Activated CD4-positive, alpha-beta T cell treated with anti-CD3 and anti-CD28 coated beads for 36 hours (primary cell): ENCODE results near the gene NEK8. TPM values are rescaled to one million over a fixed set of nuclear protein-coding genes. Genes with fewer than 3 reads are reported as not detected.
A peak's percentile ranks its signal among the peaks of the same experiment; 100 is the strongest.

Source experiments
- ATAC-seq: fragments of 200-7000 bp; cut with Tn5 transposase; one replicate; pipeline ENCODE4 v1.10.0; 2021; ENCODE audit warnings: mild to moderate bottlenecking, moderate library complexity
- CTCF ChIA-PET: fragments of 350-600 bp; sonication (Branson Sonifier 250); formaldehyde crosslinking; loops from one replicate; lab custom pipeline; 2021; ENCODE audit warnings: antibody characterized with exemption; lab: Charles Lee
- POLR2A ChIA-PET: fragments of 350-600 bp; sonication (Branson Sonifier 250); formaldehyde crosslinking; loops from one replicate; lab custom pipeline; 2021; ENCODE audit warnings: antibody characterized with exemption, inconsistent platforms; lab: Charles Lee
- DNase-seq: peaks from one replicate; pipeline ENCODE4 v3.0.0-alpha.2; 2020
- H3K27ac Mint-ChIP-seq: one replicate; pipeline ENCODE4 v1.8.0; 2021; ENCODE audit warnings: mixed read lengths
- H3K27me3 Mint-ChIP-seq: one replicate; pipeline ENCODE4 v1.8.0; 2021; ENCODE audit warnings: mixed read lengths
- H3K36me3 Mint-ChIP-seq: one replicate; pipeline ENCODE4 v1.8.0; 2021; ENCODE audit warnings: low read depth, mixed read lengths
- H3K4me1 Mint-ChIP-seq: one replicate; pipeline ENCODE4 v1.8.0; 2021; ENCODE audit warnings: mixed read lengths
- H3K4me3 Mint-ChIP-seq: one replicate; pipeline ENCODE4 v1.8.0; 2021; ENCODE audit warnings: mild to moderate bottlenecking, moderate library complexity, mixed read lengths
- H3K9me3 Mint-ChIP-seq: one replicate; pipeline ENCODE4 v1.8.0; 2021; ENCODE audit warnings: low read depth, mixed read lengths
- intact Hi-C, 2 experiments: fragments of 100-400 bp; cut with DNase I in 1 of 2; cut with micrococcal nuclease in 1 of 2; formaldehyde crosslinking; loops; one replicate each; pipeline versions ENCODE4 v1.14.2 to v1.15.1; 2022 to 2024; cut with DNase I, micrococcal nuclease
- total RNA-seq, 2 experiments: library from RNA; stranded (reverse); gene quantifications; one replicate each; pipeline ENCODE4 v1.2.3, GENCODE V29; 2021

NEK8 gene
- total RNA-seq, 2 experiments from 2014 or later = 3.8 to 4.0 TPM

- POLR2A ChIA-PET = interaction anchor here (0.6 kb wide), 1 partner anchor 26 kb away, joined by 3 read pairs; no protein-coding TSS in a partner anchor
- peaks cover 2% of the 10 kb centered on the region for H3K9me3 Mint-ChIP-seq
- intact Hi-C loops = no loop called here
- peaks cover 26% of the 10 kb centered on the region for H3K4me1 Mint-ChIP-seq
- H3K4me3 Mint-ChIP-seq = no peak overlapping the region
- no peak overlapping the region for H3K27ac Mint-ChIP-seq
- no peaks in the 10 kb centered on the region for H3K27me3 Mint-ChIP-seq
- DNase-seq (no peak), ATAC-seq (no peak)
- peaks cover 9% of the 10 kb centered on the region for H3K36me3 Mint-ChIP-seq
- CTCF ChIA-PET = interaction anchor here (1.3 kb wide), 1 partner anchor 10 kb away, joined by 4 read pairs; no protein-coding TSS in a partner anchor
Observed at GRCh38 chr17:28737316-28737715, 8.7 kb downstream of the NEK8 start.

- Mint-ChIP-seq H3K27ac (peak overlapping the region; percentile 85), H3K36me3 (peaks cover 9% of the 10 kb centered on the region), H3K27me3 (no peaks in the 10 kb centered on the region), H3K4me1 (peaks cover 27% of the 10 kb centered on the region), H3K9me3 (peaks cover 2% of the 10 kb centered on the region), H3K4me3 (peak overlapping the region; percentile 2)
- intact Hi-C loops = no loop called here
- no peak for DNase-seq
- no peak for ATAC-seq
- POLR2A ChIA-PET = no interaction called here
- CTCF ChIA-PET = interaction anchor here (0.7 to 1.3 kb wide), 2 partner anchors 11 to 92 kb away, joined by 3 to 4 read pairs; no protein-coding TSS in a partner anchor
Observed at GRCh38 chr17:28737770-28738679, 9.4 kb downstream of the NEK8 start.

- H3K4me1 Mint-ChIP-seq = peaks cover 28% of the 10 kb centered on the region
- ChIA-PET POLR2A (interaction anchor here (0.8 kb wide), 1 partner anchor 10 kb away, joined by 4 read pairs; the partner anchor contains the start of gene NEK8), CTCF (interaction anchor here (0.7 to 1.0 kb wide), 2 partner anchors 11 to 92 kb away, joined by 3 read pairs; no protein-coding TSS in a partner anchor)
- H3K27ac Mint-ChIP-seq = peak overlapping the region; percentile 85
- intact Hi-C loops = no loop called here
- peak; percentile 51 for ATAC-seq
- H3K36me3 Mint-ChIP-seq = peaks cover 9% of the 10 kb centered on the region
- H3K9me3 Mint-ChIP-seq = peaks cover 2% of the 10 kb centered on the region
- H3K4me3 Mint-ChIP-seq = peak overlapping the region; percentile 10
- H3K27me3 Mint-ChIP-seq = no peaks in the 10 kb centered on the region
- DNase-seq = peak; percentile 68
Observed at GRCh38 chr17:28738680-28739384, 10.2 kb downstream of the NEK8 start.

- intact Hi-C loops = loop anchor here (5.0 kb wide), 2 partner anchors 212 to 827 kb away; partner anchors contain the start of genes PHF12 (in 2 of the 2), ABHD15 (in 1 of the 2) and TP53I13 (in 1 of the 2)
- no peak for ATAC-seq
- CTCF ChIA-PET = interaction anchor here (0.8 to 1.1 kb wide), 4 partner anchors 9 to 69 kb away, joined by 3 to 5 read pairs (median 3); no protein-coding TSS in a partner anchor
- Mint-ChIP-seq H3K9me3 (peaks cover 2% of the 10 kb centered on the region), H3K27ac (no peak overlapping the region), H3K4me1 (peaks cover 28% of the 10 kb centered on the region), H3K36me3 (peaks cover 22% of the 10 kb centered on the region), H3K4me3 (no peak overlapping the region), H3K27me3 (no peaks in the 10 kb centered on the region)
- POLR2A ChIA-PET = interaction anchor here (0.7 to 1.5 kb wide), 3 partner anchors 12 to 141 kb away, joined by 3 to 5 read pairs (median 4); partner anchors contain the start of gene NEK8
- DNase-seq = no peak
Observed at GRCh38 chr17:28740406-28741357, 12.1 kb downstream of the NEK8 start.

- H3K27ac Mint-ChIP-seq = peak overlapping the region; percentile 19
Observed at GRCh38 chr17:28741358-28742349, 13.1 kb downstream of the NEK8 start.

GRCh38 chr17:28743243-28744103, 14.9 kb downstream of the NEK8 start, which contains the start of gene TRAF4:
TSS of gene TRAF4 (plus strand) at chr17:28744011. CDS start at chr17:28744113, 102 bp downstream.
- H3K9me3 Mint-ChIP-seq = peaks cover 2% of the 10 kb centered on the region
- DNase-seq (peak; percentile 89), ATAC-seq (peak; percentile 91)
- H3K27me3 Mint-ChIP-seq = no peaks in the 10 kb centered on the region
- peaks cover 38% of the 10 kb centered on the region for H3K36me3 Mint-ChIP-seq
- ChIA-PET POLR2A (interaction anchor here (0.6 to 9.6 kb wide), 3 partner anchors 17 to 82 kb away, joined by 3 to 111 read pairs (median 4); partner anchors contain the start of genes NEK8, SDF2, SUPT6H and TLCD1), CTCF (interaction anchor here (0.6 to 11.0 kb wide), 5 partner anchors 8 to 874 kb away, joined by 3 to 294 read pairs (median 6); partner anchors contain the start of genes NEK8, PHF12 and TLCD1)
- H3K4me1 Mint-ChIP-seq = peaks cover 42% of the 10 kb centered on the region
- peak within 1 kb of the TSS; percentile 92 for H3K27ac Mint-ChIP-seq
- intact Hi-C loops = loop anchor here (1.0 to 5.0 kb wide), 4 partner anchors 15 to 824 kb away; partner anchors contain the start of genes NEK8 (in 2 of the 2), PHF12 (in 2 of the 2), ABHD15 (in 1 of the 2) and TP53I13 (in 1 of the 2)
- H3K4me3 Mint-ChIP-seq = peak within 1 kb of the TSS; percentile 87

More at GRCh38 chr17:28741358-28742349, 13.1 kb downstream of the NEK8 start:
- DNase-seq (no peak), ATAC-seq (no peak)
- H3K4me1 Mint-ChIP-seq = peaks cover 34% of the 10 kb centered on the region
- peaks cover 2% of the 10 kb centered on the region for H3K9me3 Mint-ChIP-seq
- CTCF ChIA-PET = interaction anchor here (1.0 to 2.6 kb wide), 3 partner anchors 8 to 22 kb away, joined by 3 to 9 read pairs (median 3); no protein-coding TSS in a partner anchor
- intact Hi-C loops = loop anchor here (5.0 kb wide), 2 partner anchors 211 to 826 kb away; partner anchors contain the start of genes PHF12 (in 2 of the 2), ABHD15 (in 1 of the 2) and TP53I13 (in 1 of the 2)
- peaks cover 27% of the 10 kb centered on the region for H3K36me3 Mint-ChIP-seq
- no peaks in the 10 kb centered on the region for H3K27me3 Mint-ChIP-seq
- no peak overlapping the region for H3K4me3 Mint-ChIP-seq
- POLR2A ChIA-PET = interaction anchor here (0.7 to 1.5 kb wide), 4 partner anchors 11 to 154 kb away, joined by 3 to 5 read pairs (median 4); no protein-coding TSS in a partner anchor

- POLR2A ChIA-PET = interaction anchor here (0.7 to 9.6 kb wide), 4 partner anchors 18 to 209 kb away, joined by 3 to 111 read pairs (median 4); partner anchors contain the start of genes NEK8, RPL23A, SDF2 and SUPT6H
- DNase-seq (peak; percentile 85), ATAC-seq (peak; percentile 28)
- H3K4me1 Mint-ChIP-seq = peaks cover 41% of the 10 kb centered on the region
- H3K4me3 Mint-ChIP-seq = peak overlapping the region; percentile 87
- CTCF ChIA-PET = interaction anchor here (0.6 to 11.0 kb wide), 7 partner anchors 12 to 873 kb away, joined by 3 to 294 read pairs (median 4); partner anchors contain the start of genes NEK8 and TLCD1
- no peaks in the 10 kb centered on the region for H3K27me3 Mint-ChIP-seq
- H3K9me3 Mint-ChIP-seq = peaks cover 2% of the 10 kb centered on the region
- peak overlapping the region; percentile 92 for H3K27ac Mint-ChIP-seq
- peaks cover 35% of the 10 kb centered on the region for H3K36me3 Mint-ChIP-seq
- intact Hi-C loops = loop anchor here (1.0 to 5.0 kb wide), 4 partner anchors 16 to 823 kb away; partner anchors contain the start of genes PHF12 (in 2 of the 2), ABHD15 (in 1 of the 2), NEK8 (in 1 of the 2) and TP53I13 (in 1 of the 2)
Observed at GRCh38 chr17:28744104-28744971, 15.8 kb downstream of the NEK8 start.
